ENCODE results near the gene NEAT1. TPM values are rescaled to one million over a fixed set of nuclear protein-coding genes. Genes with fewer than 3 reads are reported as not detected.

Gene NEAT1
- total and polyA plus RNA-seq, 9 of the 15 experiments (the other 6 are each of a cell fraction or from before 2014, with no cell fraction given), result 20.1 to 389 (median 62.8) TPM

DNA sequence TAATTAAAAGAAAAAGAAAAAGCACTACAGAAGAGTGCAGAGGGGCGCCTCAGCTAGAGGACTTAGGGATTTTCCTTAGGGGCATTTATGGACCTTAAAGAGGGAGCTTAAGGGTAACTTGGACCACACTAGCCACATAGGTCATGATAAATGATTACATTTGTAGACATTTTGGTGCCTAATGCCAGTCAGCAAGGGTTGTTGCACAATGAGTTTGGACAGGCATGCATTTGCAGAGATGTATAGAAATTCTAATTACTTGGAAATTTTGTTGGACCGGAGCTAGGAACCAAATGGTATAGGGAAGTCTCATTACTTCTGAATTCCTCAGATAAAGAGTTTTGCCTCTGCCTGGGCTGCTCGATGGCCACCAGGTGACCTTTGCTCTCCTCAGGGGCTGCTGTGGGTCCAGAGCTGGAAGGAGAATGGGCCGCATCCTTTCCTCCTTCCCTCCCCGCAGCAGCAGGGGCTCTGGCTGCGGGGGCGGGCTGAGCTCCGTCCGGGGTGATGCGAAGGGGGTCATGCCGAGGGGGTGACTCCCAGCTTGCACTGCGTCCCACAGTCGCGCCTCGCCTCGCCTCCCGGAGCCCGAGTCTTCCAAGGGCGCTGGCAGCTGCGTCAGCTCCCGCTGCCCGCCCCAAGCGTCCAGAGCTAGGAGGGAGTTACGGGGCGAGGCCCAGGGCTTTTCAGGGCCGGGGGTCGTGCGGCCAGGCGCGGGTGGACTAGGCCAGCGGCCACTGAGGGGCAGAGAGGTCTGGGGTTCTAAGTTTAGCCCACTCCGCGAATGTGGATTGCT is 56.0 kb downstream of the NEAT1 start (continued):
- TF ChIP-seq ATF6 (CRISPR knock-in tag; IDR thresholded peaks at IDR 0.05) (no peak), DDX20 (tag; IDR thresholded peaks at IDR 0.05; ENCODE audit: low read depth) (no peak), MEF2A (IDR thresholded peaks at IDR 0.05; ENCODE audit: control insufficient read depth, low read depth, low read length) (no peak), ZNF280B (CRISPR knock-in tag; IDR thresholded peaks at IDR 0.05) (no peak), SRSF9 (IDR thresholded peaks at IDR 0.05; ENCODE audit: borderline replicate concordance, low read depth, low read length) (no peak), EHMT2 (IDR thresholded peaks at IDR 0.05) (no peak), MECOM (CRISPR knock-in tag; IDR thresholded peaks at IDR 0.05) (no peak), ESRRA (IDR thresholded peaks at IDR 0.05; ENCODE audit: borderline replicate concordance, low read depth) (peak; percentile 65; the same call in 1 of the 2 replicates)
- TF ChIP-seq, protein P1, sequence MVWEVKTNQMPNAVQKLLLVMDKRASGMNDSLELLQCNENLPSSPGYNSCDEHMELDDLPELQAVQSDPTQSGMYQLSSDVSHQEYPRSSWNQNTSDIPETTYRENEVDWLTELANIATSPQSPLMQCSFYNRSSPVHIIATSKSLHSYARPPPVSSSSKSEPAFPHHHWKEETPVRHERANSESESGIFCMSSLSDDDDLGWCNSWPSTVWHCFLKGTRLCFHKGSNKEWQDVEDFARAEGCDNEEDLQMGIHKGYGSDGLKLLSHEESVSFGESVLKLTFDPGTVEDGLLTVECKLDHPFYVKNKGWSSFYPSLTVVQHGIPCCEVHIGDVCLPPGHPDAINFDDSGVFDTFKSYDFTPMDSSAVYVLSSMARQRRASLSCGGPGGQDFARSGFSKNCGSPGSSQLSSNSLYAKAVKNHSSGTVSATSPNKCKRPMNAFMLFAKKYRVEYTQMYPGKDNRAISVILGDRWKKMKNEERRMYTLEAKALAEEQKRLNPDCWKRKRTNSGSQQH (CRISPR knock-in tag; IDR thresholded peaks at IDR 0.05), result no peak
- TF ChIP-seq, protein P2, sequence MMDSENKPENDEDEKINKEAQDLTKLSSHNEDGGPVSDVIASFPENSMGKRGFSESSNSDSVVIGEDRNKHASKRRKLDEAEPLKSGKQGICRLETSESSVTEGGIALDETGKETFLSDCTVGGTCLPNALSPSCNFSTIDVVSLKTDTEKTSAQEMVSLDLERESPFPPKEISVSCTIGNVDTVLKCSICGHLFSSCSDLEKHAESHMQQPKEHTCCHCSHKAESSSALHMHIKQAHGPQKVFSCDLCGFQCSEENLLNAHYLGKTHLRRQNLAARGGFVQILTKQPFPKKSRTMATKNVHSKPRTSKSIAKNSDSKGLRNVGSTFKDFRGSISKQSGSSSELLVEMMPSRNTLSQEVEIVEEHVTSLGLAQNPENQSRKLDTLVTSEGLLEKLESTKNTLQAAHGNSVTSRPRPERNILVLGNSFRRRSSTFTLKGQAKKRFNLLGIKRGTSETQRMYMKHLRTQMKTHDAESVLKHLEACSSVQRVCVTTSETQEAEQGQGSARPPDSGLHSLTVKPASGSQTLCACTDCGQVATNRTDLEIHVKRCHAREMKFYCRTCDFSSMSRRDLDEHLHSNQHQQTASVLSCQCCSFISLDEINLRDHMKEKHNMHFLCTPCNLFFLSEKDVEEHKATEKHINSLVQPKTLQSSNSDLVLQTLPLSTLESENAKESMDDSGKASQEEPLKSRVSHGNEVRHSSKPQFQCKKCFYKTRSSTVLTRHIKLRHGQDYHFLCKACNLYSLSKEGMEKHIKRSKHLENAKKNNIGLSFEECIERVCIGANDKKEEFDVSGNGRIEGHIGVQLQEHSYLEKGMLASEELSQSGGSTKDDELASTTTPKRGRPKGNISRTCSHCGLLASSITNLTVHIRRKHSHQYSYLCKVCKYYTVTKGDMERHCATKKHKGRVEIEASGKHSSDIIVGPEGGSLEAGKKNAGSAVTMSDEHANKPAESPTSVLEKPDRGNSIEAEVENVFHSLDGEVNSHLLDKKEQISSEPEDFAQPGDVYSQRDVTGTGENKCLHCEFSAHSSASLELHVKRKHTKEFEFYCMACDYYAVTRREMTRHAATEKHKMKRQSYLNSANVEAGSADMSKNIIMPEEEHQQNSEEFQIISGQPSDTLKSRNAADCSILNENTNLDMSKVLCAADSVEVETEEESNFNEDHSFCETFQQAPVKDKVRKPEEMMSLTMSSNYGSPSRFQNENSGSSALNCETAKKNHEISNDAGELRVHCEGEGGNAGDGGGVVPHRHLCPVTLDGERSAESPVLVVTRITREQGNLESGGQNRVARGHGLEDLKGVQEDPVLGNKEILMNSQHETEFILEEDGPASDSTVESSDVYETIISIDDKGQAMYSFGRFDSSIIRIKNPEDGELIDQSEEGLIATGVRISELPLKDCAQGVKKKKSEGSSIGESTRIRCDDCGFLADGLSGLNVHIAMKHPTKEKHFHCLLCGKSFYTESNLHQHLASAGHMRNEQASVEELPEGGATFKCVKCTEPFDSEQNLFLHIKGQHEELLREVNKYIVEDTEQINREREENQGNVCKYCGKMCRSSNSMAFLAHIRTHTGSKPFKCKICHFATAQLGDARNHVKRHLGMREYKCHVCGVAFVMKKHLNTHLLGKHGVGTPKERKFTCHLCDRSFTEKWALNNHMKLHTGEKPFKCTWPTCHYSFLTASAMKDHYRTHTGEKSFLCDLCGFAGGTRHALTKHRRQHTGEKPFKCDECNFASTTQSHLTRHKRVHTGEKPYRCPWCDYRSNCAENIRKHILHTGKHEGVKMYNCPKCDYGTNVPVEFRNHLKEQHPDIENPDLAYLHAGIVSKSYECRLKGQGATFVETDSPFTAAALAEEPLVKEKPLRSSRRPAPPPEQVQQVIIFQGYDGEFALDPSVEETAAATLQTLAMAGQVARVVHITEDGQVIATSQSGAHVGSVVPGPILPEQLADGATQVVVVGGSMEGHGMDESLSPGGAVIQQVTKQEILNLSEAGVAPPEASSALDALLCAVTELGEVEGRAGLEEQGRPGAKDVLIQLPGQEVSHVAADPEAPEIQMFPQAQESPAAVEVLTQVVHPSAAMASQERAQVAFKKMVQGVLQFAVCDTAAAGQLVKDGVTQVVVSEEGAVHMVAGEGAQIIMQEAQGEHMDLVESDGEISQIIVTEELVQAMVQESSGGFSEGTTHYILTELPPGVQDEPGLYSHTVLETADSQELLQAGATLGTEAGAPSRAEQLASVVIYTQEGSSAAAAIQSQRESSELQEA (IDR thresholded peaks at IDR 0.05; ENCODE audit: low read depth), result no peak

Data from K562 (cell line).